ENCODE results near the gene PDE7B. TPM values are rescaled to one million over a fixed set of nuclear protein-coding genes. Genes with fewer than 3 reads are reported as not detected.
A peak's percentile ranks its signal among the peaks of the same experiment; 100 is the strongest.

Gene PDE7B
- total RNA-seq, 2 experiments from 2014 or later, result 0.29 to 0.34 TPM

DNA sequence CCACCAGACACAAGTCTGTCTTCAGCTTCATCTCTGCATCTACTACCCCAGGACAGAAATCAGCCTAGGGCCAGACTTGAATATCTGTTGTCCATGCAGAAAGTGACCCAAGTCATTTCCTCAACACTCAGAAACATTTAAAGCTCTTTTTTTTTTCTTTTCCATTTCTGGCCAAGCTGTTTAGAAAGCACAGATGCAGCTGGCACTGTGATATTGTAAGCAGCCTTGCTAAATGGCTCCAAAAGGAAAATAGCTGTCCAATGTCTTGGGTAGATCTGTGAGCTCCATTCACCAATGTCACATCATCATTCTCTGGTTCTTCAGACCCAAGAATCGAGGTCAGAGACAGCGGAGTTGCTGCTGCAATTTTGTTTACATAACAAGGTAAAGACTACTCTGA, 174.2 kb downstream of the PDE7B start:
- ChIA-PET POLR2A (no interaction called here), CTCF (interaction anchor here (0.8 kb wide), 1 partner anchor 116 kb away, joined by 4 read pairs; no protein-coding TSS in a partner anchor)
- no peak overlapping the region for H3K4me3 Mint-ChIP-seq
- no peak for DNase-seq
- H3K9me3 Mint-ChIP-seq (ENCODE audit: insufficient read depth), result no peaks in the 10 kb centered on the region
- no peaks in the 10 kb centered on the region for H3K4me1 Mint-ChIP-seq (ENCODE audit: low read depth)
- no peak for ATAC-seq
- H3K27me3 Mint-ChIP-seq (ENCODE audit: low read depth), result no peaks in the 10 kb centered on the region
- no peak overlapping the region for H3K27ac Mint-ChIP-seq
- no peaks in the 10 kb centered on the region for H3K36me3 Mint-ChIP-seq (ENCODE audit: low read depth)

DNA sequence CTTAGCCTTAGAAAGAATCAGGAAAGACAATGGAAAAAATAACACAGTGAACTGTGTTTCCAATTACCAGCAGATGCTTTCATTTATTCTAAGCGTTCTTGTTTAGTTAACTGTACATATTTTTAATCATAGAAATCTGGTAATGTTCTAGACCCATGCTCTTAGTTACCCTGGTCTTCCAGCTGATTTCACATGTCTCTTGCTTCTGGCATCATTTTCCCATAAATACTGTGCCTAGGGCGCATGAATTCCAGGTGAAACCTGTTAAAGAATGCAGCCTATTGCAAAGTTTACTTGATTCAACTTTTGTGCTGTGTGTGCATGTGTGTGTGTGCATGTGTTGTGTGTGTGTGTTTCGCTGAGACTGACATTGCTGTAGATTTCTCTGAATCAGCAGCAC, 178.6 kb downstream of the PDE7B start:
- H3K4me1 Mint-ChIP-seq (ENCODE audit: low read depth), result no peaks in the 10 kb centered on the region
- H3K36me3 Mint-ChIP-seq (ENCODE audit: low read depth), result no peaks in the 10 kb centered on the region
- H3K4me3 Mint-ChIP-seq, result no peak overlapping the region
- H3K27ac Mint-ChIP-seq, result no peak overlapping the region
- no peaks in the 10 kb centered on the region for H3K9me3 Mint-ChIP-seq (ENCODE audit: insufficient read depth)
- H3K27me3 Mint-ChIP-seq (ENCODE audit: low read depth), result no peaks in the 10 kb centered on the region
- DNase-seq, result no peak
- ATAC-seq, result no peak
- POLR2A ChIA-PET, result no interaction called here
- CTCF ChIA-PET, result no interaction called here

DNA sequence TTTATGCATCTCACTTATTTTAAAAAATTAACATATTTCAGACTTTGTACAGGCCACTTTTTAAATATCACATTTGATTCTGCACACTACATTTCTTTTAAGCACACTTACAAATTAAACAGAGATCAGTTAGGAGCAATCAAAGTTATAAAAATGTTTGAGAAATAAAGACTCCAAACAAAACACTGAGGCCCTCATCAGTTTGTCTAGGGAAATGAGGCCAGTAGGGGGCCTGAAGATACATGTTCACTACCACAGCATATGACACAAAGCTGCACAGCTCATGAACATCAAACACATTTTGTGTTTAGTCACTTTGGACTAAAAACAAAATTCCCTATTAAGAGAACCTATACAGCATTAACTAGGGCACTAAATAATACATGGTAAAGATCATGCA, 180.5 kb downstream of the PDE7B start:
- DNase-seq, result no peak
- peaks cover under 1% of the 10 kb centered on the region for H3K4me1 Mint-ChIP-seq (ENCODE audit: low read depth)
- no peak overlapping the region for H3K4me3 Mint-ChIP-seq
- no peaks in the 10 kb centered on the region for H3K27me3 Mint-ChIP-seq (ENCODE audit: low read depth)
- H3K9me3 Mint-ChIP-seq (ENCODE audit: insufficient read depth), result no peaks in the 10 kb centered on the region
- ChIA-PET POLR2A (no interaction called here), CTCF (interaction anchor here (0.9 to 2.7 kb wide), 5 partner anchors 10 to 496 kb away, joined by 3 to 15 read pairs (median 3); no protein-coding TSS in a partner anchor)
- no peak overlapping the region for H3K27ac Mint-ChIP-seq
- no peaks in the 10 kb centered on the region for H3K36me3 Mint-ChIP-seq (ENCODE audit: low read depth)
- ATAC-seq, result no peak

DNA sequence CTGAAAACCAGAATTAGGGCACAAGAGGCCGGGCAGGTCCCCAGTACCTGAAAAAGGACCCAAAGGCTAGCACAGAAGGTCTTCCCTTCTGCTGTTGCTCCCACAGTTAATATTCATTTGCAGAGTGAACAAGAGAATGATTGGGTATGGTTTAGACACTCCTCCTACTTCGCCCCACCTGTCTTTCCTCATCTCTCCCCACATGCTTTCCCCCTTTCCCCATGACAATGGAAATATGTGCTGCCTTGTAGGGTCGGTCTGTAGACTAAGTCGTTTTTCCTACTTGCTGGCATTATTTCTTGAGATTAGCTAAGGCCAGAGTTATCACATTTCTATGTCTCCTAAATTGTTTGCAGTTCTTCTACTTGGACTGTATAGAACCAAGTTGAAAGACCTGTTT, 181.9 kb downstream of the PDE7B start:
- no peak for ATAC-seq
- no peak for DNase-seq

DNA sequence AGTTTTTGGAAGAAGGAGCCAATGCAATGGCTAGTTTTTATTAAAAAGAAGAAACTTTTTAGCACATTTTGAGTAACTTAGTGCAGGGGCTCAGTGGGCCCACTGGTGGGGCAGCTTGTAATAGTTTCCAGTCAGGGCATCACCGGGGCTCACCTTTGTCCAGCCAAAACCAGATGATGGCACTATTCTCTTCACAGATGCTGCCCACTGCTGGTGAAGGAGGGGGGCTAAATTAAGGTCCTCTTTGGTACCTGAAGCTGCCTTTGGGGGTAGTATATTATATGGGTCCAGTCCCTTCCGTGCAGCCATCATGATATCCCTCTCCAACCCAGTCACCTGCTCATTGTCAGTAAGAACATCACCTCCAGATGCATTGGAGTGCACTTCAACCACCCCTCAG, 182.9 kb downstream of the PDE7B start:
- H3K9me3 Mint-ChIP-seq (ENCODE audit: insufficient read depth), result no peaks in the 10 kb centered on the region
- no peaks in the 10 kb centered on the region for H3K36me3 Mint-ChIP-seq (ENCODE audit: low read depth)
- ChIA-PET POLR2A (no interaction called here), CTCF (no interaction called here)
- H3K27me3 Mint-ChIP-seq (ENCODE audit: low read depth), result no peaks in the 10 kb centered on the region
- no peak overlapping the region for H3K27ac Mint-ChIP-seq
- H3K4me1 Mint-ChIP-seq (ENCODE audit: low read depth), result peaks cover 11% of the 10 kb centered on the region
- ATAC-seq (no peak), DNase-seq (no peak)
- H3K4me3 Mint-ChIP-seq, result no peak overlapping the region

More for the DNA sequence above, 181.9 kb downstream of the PDE7B start:
- Mint-ChIP-seq H3K4me3 (no peak overlapping the region), H3K27ac (no peak overlapping the region), H3K36me3 (ENCODE audit: low read depth) (no peaks in the 10 kb centered on the region), H3K27me3 (ENCODE audit: low read depth) (no peaks in the 10 kb centered on the region), H3K4me1 (ENCODE audit: low read depth) (peaks cover 11% of the 10 kb centered on the region), H3K9me3 (ENCODE audit: insufficient read depth) (no peaks in the 10 kb centered on the region)
- CTCF ChIA-PET, result interaction anchor here (2.7 kb wide), 1 partner anchor 193 kb away, joined by 15 read pairs; no protein-coding TSS in a partner anchor
- POLR2A ChIA-PET, result no interaction called here

DNA sequence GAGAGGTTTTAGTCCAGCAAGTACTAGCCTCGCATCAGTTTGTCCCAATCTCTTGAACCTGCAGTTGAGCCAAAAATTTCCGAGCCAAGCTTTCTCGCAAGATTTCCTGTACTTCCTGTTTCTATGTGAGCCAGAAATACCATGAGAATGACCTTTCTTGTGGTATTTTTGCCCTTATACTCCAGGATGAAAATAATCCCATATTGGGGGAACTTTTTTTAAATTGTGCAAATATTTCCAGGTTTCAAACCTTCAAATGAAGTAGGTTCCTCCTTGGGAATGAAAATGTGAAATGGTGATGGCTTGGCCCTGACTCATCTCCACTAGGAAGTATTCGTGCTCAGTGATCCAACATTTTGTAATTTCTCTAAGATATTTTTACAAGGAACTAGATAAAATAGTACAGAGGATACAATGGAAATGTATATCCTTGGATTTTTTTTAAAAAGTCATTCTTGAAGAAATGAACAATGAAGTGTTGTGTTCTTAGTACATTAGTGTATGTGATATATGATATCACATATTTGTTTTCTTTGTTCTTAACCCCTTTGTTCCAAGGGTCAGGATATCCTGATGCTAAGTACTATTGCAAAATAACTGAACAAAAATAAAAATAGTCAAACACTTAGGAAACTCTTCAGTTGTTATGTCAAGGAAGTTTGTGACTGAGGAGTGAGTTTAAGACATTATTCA, 184.0 kb downstream of the PDE7B start:
- Mint-ChIP-seq H3K9me3 (ENCODE audit: insufficient read depth) (no peaks in the 10 kb centered on the region), H3K36me3 (ENCODE audit: low read depth) (no peaks in the 10 kb centered on the region), H3K27ac (no peak overlapping the region), H3K4me1 (ENCODE audit: low read depth) (peaks cover 11% of the 10 kb centered on the region), H3K4me3 (no peak overlapping the region), H3K27me3 (ENCODE audit: low read depth) (no peaks in the 10 kb centered on the region)
- ChIA-PET CTCF (no interaction called here), POLR2A (no interaction called here)
- DNase-seq (no peak), ATAC-seq (no peak)

DNA sequence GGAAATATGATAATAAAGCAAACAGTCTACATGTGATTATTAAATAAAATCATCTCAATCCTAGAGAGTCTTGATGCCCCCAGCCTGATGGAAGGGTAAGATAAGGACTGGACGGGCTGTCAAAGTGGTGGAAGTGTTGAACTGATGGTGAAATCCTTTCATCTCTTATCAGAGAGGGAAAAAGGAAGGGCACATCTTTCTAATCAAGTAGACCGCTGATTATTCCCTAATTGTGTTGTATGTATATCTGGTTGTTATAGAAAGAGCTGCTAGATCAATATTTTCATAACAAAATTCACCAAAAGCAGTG, 184.5 kb downstream of the PDE7B start:
- CTCF ChIA-PET, result no interaction called here
- Mint-ChIP-seq H3K4me3 (no peak overlapping the region), H3K27ac (no peak overlapping the region), H3K36me3 (ENCODE audit: low read depth) (no peaks in the 10 kb centered on the region), H3K9me3 (ENCODE audit: insufficient read depth) (no peaks in the 10 kb centered on the region), H3K4me1 (ENCODE audit: low read depth) (peaks cover 11% of the 10 kb centered on the region), H3K27me3 (ENCODE audit: low read depth) (no peaks in the 10 kb centered on the region)
- ATAC-seq (no peak), DNase-seq (no peak)
- POLR2A ChIA-PET, result no interaction called here

DNA sequence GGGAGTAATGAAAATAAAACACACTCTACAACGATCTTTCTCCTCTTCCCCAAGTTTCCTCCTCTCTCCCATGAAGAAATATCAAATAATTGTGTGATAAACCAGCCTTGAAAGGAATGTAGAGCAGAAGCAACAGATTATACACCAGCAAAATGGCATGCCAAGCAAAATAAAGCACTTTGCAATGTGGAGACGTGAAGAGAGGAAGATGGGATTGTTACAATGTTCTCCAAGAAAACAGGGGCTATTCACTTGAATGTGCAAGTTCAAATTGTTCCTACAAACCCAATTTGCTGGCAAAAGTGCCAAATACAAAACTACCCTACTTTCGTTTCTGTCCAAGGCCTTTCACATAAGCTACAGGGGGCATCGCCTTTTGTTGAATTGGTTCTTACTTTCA, 185.1 kb downstream of the PDE7B start:
- Mint-ChIP-seq H3K27ac (no peak overlapping the region), H3K27me3 (ENCODE audit: low read depth) (peaks cover 3% of the 10 kb centered on the region), H3K4me3 (no peak overlapping the region), H3K4me1 (ENCODE audit: low read depth) (peaks cover 11% of the 10 kb centered on the region), H3K36me3 (ENCODE audit: low read depth) (no peaks in the 10 kb centered on the region), H3K9me3 (ENCODE audit: insufficient read depth) (no peaks in the 10 kb centered on the region)
- ATAC-seq (no peak), DNase-seq (no peak)
- CTCF ChIA-PET, result no interaction called here
- POLR2A ChIA-PET, result no interaction called here

DNA sequence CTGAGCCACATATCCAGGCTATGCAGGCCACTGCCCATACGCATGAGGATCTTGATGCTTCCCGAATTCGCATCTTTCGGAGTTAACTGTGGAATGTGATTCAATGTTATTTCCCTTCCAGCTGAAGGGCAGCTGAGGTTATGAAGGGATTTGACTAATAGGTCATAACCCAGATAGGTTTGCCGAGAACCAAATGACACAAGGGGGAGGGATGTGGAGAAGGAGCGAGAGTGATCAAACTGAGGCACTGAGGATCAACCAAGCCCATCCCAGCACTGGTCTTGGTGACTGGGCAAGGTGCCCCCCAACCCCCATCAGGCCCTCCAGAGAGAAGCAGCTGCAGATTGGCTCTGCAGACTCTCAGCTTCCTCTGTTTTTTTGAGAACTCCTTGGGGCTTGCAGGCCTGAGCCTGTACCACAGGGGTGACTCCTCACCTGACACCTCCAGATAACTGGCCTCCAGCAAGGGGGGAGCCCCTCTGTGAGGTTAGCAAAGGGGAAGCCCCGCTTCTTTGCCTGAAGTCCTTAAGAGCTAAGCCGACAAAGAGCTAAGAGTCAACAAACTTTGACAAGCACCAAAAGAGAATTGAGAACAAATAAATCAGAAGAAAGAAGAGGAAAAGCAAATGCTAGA, 185.9 kb downstream of the PDE7B start:
- ATAC-seq, result peak; percentile 49

DNA sequence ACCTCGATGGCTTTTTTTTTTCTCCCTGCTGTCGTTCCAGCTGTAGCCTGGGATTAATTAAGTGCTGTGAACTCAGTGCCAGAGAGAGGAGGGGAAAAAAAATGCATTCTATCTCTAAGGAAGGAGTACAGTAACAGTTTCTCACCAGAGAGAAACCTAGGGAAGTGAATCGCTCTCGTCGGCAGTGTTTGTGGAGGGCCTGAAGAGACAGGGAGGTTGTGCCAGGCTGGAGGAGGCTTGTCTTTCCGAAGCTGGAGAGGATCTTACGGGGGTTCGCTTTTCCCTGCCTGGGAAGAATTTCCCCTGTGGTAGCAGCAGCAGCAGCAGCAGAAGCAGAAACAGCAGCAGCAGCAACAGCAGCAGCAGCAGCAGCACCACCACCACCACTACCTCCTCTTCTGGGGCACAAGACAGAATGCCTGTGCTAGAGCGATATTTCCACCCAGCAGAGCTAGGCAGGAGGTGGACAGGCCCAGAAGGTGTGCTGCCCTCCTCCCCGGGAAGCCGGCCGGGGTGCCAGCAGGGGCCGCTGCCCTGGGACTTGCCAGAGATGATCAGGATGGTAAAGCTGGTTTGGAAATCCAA, 186.5 kb downstream of the PDE7B start:
- CTCF ChIA-PET, result interaction anchor here (0.6 kb wide), 1 partner anchor 259 kb away, joined by 3 read pairs; no protein-coding TSS in a partner anchor
- Mint-ChIP-seq H3K9me3 (ENCODE audit: insufficient read depth) (no peaks in the 10 kb centered on the region), H3K27me3 (ENCODE audit: low read depth) (peaks cover 3% of the 10 kb centered on the region), H3K27ac (peak overlapping the region; percentile 6), H3K4me3 (no peak overlapping the region), H3K4me1 (ENCODE audit: low read depth) (peaks cover 11% of the 10 kb centered on the region), H3K36me3 (ENCODE audit: low read depth) (no peaks in the 10 kb centered on the region)
- DNase-seq, result no peak
- POLR2A ChIA-PET, result interaction anchor here (0.7 kb wide), 2 partner anchors 15 to 19 kb away, joined by 3 to 4 read pairs; no protein-coding TSS in a partner anchor
- no peak for ATAC-seq

More for the DNA sequence above, 185.9 kb downstream of the PDE7B start:
- POLR2A ChIA-PET, result interaction anchor here (0.7 kb wide), 2 partner anchors 14 to 20 kb away, joined by 3 to 4 read pairs; no protein-coding TSS in a partner anchor
- H3K9me3 Mint-ChIP-seq (ENCODE audit: insufficient read depth), result no peaks in the 10 kb centered on the region
- H3K4me1 Mint-ChIP-seq (ENCODE audit: low read depth), result peaks cover 11% of the 10 kb centered on the region
- no peak overlapping the region for H3K4me3 Mint-ChIP-seq
- H3K36me3 Mint-ChIP-seq (ENCODE audit: low read depth), result no peaks in the 10 kb centered on the region
- DNase-seq, result peak; percentile 32
- H3K27me3 Mint-ChIP-seq (ENCODE audit: low read depth), result peaks cover 3% of the 10 kb centered on the region
- H3K27ac Mint-ChIP-seq, result no peak overlapping the region
- CTCF ChIA-PET, result no interaction called here

DNA sequence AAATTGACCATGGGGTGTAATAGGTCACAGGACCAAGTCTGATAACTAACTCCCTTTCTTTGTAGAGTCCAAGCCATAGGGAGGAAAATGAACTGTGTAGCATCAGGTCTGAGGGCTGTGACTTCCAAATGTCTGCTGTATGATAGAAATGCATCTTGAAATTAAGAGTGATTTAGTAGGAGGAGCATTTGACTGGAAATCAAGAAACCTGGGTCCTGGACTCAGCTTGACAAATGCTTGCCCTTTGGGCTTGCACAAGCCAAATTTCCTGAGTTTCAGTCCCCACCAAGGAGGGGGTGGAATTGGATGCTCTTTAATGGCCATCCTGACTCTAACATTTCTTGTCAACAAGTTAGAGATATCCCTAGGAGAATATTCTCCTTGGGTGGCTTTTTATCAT, 187.0 kb downstream of the PDE7B start:
- Mint-ChIP-seq H3K27ac (no peak overlapping the region), H3K4me1 (ENCODE audit: low read depth) (peaks cover 11% of the 10 kb centered on the region), H3K27me3 (ENCODE audit: low read depth) (peaks cover 3% of the 10 kb centered on the region), H3K4me3 (no peak overlapping the region), H3K36me3 (ENCODE audit: low read depth) (no peaks in the 10 kb centered on the region), H3K9me3 (ENCODE audit: insufficient read depth) (no peaks in the 10 kb centered on the region)
- POLR2A ChIA-PET, result no interaction called here
- ATAC-seq (no peak), DNase-seq (no peak)
- CTCF ChIA-PET, result interaction anchor here (0.6 kb wide), 1 partner anchor 259 kb away, joined by 3 read pairs; no protein-coding TSS in a partner anchor

DNA sequence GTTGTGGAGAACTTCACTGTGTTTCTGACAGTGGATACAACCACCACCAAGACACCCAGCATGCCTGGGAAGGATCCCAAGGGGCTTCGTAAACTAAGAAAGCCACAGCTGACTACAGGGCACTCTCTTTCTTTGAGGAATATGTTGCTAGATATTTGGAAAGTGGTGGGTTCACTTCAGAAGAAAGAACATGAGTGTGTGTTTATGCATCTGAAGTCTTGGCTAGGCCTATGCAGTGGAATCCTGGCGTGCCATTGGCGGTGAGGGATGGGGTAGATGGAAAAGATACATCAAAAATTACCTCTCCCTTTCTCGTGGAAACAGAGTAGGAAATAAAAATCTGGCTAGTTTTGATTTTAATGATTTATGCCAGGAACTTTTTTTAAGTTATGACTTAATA, 187.7 kb downstream of the PDE7B start:
- peaks cover 7% of the 10 kb centered on the region for H3K27me3 Mint-ChIP-seq (ENCODE audit: low read depth)
- no peak overlapping the region for H3K4me3 Mint-ChIP-seq
- no peaks in the 10 kb centered on the region for H3K36me3 Mint-ChIP-seq (ENCODE audit: low read depth)
- DNase-seq (no peak), ATAC-seq (no peak)
- peaks cover 11% of the 10 kb centered on the region for H3K4me1 Mint-ChIP-seq (ENCODE audit: low read depth)
- H3K9me3 Mint-ChIP-seq (ENCODE audit: insufficient read depth), result no peaks in the 10 kb centered on the region
- ChIA-PET CTCF (no interaction called here), POLR2A (no interaction called here)
- no peak overlapping the region for H3K27ac Mint-ChIP-seq

Measured in activated CD8-positive, alpha-beta T cell treated with anti-CD3 and anti-CD28 coated beads, Interleukin-2, amount 10 ng/mL, durations not matched to agents 7 days and 5 days (primary cell).